Fibroblast of lung (primary cell): ENCODE data around the gene FAM240B. TPM values are rescaled to one million over a fixed set of nuclear protein-coding genes. Genes with fewer than 3 reads are reported as not detected.

Experiments
- DNase-seq, 2 donors: peaks; one replicate each; pipeline versions ENCODE4 v3.0.0 to v3.0.0-alpha.2; 2010; ENCODE audit warnings: low read depth in 2 of 2
- H2AFZ ChIP-seq: 2 replicates; pipeline ENCODE4 v1.5.1; 2012; ENCODE audit warnings: low read length, control low read depth, inconsistent platforms
- H3K27ac ChIP-seq: 2 replicates; pipeline ENCODE4 v1.5.1; 2011; ENCODE audit warnings: low read length, control low read depth; ENCODE audit not compliant: insufficient read depth
- H3K27me3 ChIP-seq: 2 replicates; pipeline ENCODE4 v1.5.1; 2011; ENCODE audit warnings: mild to moderate bottlenecking, low read length; ENCODE audit not compliant: control insufficient read depth, insufficient read depth
- H3K36me3 ChIP-seq: 2 replicates; pipeline ENCODE4 v1.5.1; 2011; ENCODE audit warnings: low read length; ENCODE audit not compliant: control insufficient read depth, insufficient read depth
- H3K4me1 ChIP-seq: 2 replicates; pipeline ENCODE4 v1.5.1; 2011; ENCODE audit warnings: low read length; ENCODE audit not compliant: control insufficient read depth, insufficient read depth; ENCODE audit errors: extremely low read depth
- H3K4me2 ChIP-seq: 2 replicates; pipeline ENCODE4 v1.5.1; 2011; ENCODE audit warnings: low read length, control low read depth; ENCODE audit not compliant: insufficient read depth; ENCODE audit errors: extremely low read depth
- H3K4me3 ChIP-seq, 4 experiments: fragments of 200-600 bp in 1 of 4; sonication (generic) in 1 of 4; replicated peaks in 1 of 4; 2 replicates each; pipeline ENCODE4 v1.5.1; 2011 to 2016; ENCODE audit warnings: low read length in 4 of 4, low read depth in 3 of 4, mild to moderate bottlenecking in 3 of 4, control low read depth in 2 of 4, inconsistent platforms in 1 of 4, mixed read lengths in 1 of 4; ENCODE audit not compliant: insufficient read depth in 1 of 4; ENCODE audit errors: control extremely low read depth in 1 of 4
- H3K79me2 ChIP-seq: 2 replicates; pipeline ENCODE4 v1.5.1; 2012; ENCODE audit warnings: mild to moderate bottlenecking, low read length, inconsistent platforms; ENCODE audit not compliant: control insufficient read depth, insufficient read depth
- H3K9ac ChIP-seq: 2 replicates; pipeline ENCODE4 v1.5.1; 2011; ENCODE audit warnings: mild to moderate bottlenecking, low read length, control low read depth; ENCODE audit not compliant: insufficient read depth
- H3K9me3 ChIP-seq: 2 replicates; pipeline ENCODE4 v1.5.1; 2012; ENCODE audit warnings: low read depth, low read length; ENCODE audit not compliant: control insufficient read depth, insufficient read depth
- H4K20me1 ChIP-seq: 2 replicates; pipeline ENCODE4 v1.5.1; 2011; ENCODE audit warnings: low read length; ENCODE audit not compliant: control insufficient read depth, insufficient read depth; ENCODE audit errors: extremely low read depth
- CTCF ChIP-seq, 2 donors: IDR thresholded peaks in 1 of 2; conservative IDR thresholded peaks in 1 of 2; 1 replicate in 1 of 2; 2 replicates in 1 of 2; pipeline ENCODE4 v1.5.1; 2011 to 2012; ENCODE audit warnings: low read length in 2 of 2, control low read depth in 1 of 2, inconsistent platforms in 1 of 2, low read depth in 1 of 2, mild to moderate bottlenecking in 1 of 2
- EZH2 ChIP-seq: IDR thresholded peaks from 2 replicates; pipeline ENCODE4 v1.5.1; 2012; ENCODE audit warnings: low read length, control low read depth, mild to moderate bottlenecking; ENCODE audit errors: missing control alignments
- polyA plus RNA-seq, 2 donors: library from polyadenylated mRNA; depleted of rRNA in 1 of 2; stranded (reverse) in 1 of 2; unstranded in 1 of 2; fragments of >200 nt; gene quantifications; 2 replicates each; pipeline ENCODE4 v1.2.1, GENCODE V29; 2011 to 2012; ENCODE audit warnings: missing spikeins in 1 of 2
- total RNA-seq: library from RNA; depleted of rRNA; stranded (reverse); fragments of >200 nt; gene quantifications from 2 replicates; pipeline ENCODE4 v1.2.1, GENCODE V29; 2014

Gene FAM240B
- total and polyA plus RNA-seq, 2 donors (not counting 1 experiment from before 2014, with no cell fraction given) = not detected

DNA sequence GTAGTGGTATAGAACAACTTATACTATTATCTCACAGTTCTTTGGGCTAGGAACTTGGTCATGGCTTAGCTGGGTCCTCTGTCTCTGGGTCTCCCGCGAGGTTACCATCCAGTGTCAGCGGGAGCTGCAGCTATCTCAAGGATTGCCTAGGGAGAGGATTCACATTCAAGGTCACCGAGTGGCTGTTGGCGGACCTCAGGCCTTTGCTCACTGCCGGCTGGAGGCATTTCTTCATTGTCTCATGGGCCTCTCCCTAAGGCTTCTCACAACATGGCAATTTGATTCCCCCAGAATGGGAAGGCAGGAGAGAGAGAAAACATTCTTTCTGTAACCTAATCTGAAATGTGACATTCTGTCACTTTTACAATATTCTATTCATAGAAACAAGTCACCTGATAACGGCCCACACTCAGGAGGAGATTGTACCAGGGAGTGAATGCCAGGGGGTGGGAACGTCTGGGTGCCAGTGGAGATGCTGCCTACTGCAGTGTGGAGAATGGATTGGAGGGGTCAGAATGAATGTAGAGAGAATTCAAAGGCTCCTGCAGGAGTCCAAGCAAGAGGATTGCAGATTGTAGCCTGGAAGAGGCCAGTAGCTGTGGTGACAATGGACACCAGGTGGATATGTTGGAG is 70.1 kb downstream of the FAM240B start:
- H3K79me2 ChIP-seq = no peaks in the 10 kb centered on the region
- H3K27ac ChIP-seq = no peak overlapping the region
- H2AFZ ChIP-seq = no peak overlapping the region
- no peaks in the 10 kb centered on the region for H3K9me3 ChIP-seq
- no peaks in the 10 kb centered on the region for H4K20me1 ChIP-seq
- no peaks in the 10 kb centered on the region for H3K4me1 ChIP-seq
- H3K9ac ChIP-seq = no peak overlapping the region
- H3K4me3 ChIP-seq = no peak overlapping the region
- no peak for TF ChIP-seq EZH2
- H3K36me3 ChIP-seq = no peaks in the 10 kb centered on the region
- H3K4me2 ChIP-seq = no peak overlapping the region
- no peaks in the 10 kb centered on the region for H3K27me3 ChIP-seq
- DNase-seq = no peak

DNA sequence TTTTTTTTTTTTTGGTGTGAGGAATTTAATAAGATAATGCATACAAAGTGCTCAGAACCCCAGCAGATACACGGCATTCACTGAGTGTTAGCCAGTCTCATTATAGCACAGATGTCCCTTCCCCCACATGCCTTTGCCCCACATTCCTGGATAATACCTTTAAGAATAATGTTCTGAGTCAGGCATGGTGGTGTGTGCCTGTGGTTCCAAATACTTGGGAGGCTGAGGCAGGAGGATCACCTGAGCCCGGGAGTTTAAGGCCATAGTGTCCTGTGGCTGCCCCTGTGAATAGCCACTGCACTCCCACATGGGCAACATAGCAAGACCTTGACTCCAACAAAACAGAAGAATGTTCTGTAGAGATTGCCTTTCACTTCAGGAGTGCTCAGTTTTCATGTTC is 75.3 kb downstream of the FAM240B start:
- no peaks in the 10 kb centered on the region for H4K20me1 ChIP-seq
- no peaks in the 10 kb centered on the region for H3K79me2 ChIP-seq
- H3K4me2 ChIP-seq = no peak overlapping the region
- no peak for DNase-seq
- H3K9me3 ChIP-seq = no peaks in the 10 kb centered on the region
- H3K27ac ChIP-seq = no peak overlapping the region
- H3K27me3 ChIP-seq = no peaks in the 10 kb centered on the region
- H2AFZ ChIP-seq = no peak overlapping the region
- no peaks in the 10 kb centered on the region for H3K4me1 ChIP-seq
- H3K9ac ChIP-seq = no peak overlapping the region
- no peak for TF ChIP-seq EZH2
- TF ChIP-seq CTCF (conservative IDR thresholded peaks at IDR 0.05 in 1 of 2, IDR thresholded peaks at IDR 0.05 in 1 of 2; ENCODE audit: low read depth in 1 of 2, low read length in 2 of 2) = no peak
- no peak overlapping the region for H3K4me3 ChIP-seq
- H3K36me3 ChIP-seq = no peaks in the 10 kb centered on the region

Other genes starting within 250 kb of the FAM240B start
- gene ANKRD18A, start 99.5 kb downstream of the FAM240B start, total RNA-seq = not detected in 2 replicates
- gene ANKRD18A, start 99.5 kb downstream of the FAM240B start, polyA plus RNA-seq = not detected in 2 replicates